Sigmoid colon (tissue), 3 donors: Measurements from ENCODE around the gene ARSJ.
"Not testable (repeated sequence)": the region's sequence is repeated elsewhere in the genome, so short reads cannot be mapped to it uniquely, and the experiment has no call there.

Source experiments
- CTCF ChIP-seq, 4 experiments: fragments of 450-650 bp in 3 of 4; fragments of 200-600 bp in 1 of 4; IDR thresholded peaks; one replicate each; pipeline ENCODE4 v1.5.1; 2016 to 2019; ENCODE audit warnings: antibody characterized with exemption in 4 of 4, mild to moderate bottlenecking in 3 of 4, moderate library complexity in 2 of 4
- POLR2A ChIP-seq, 2 donors: fragments of 450-650 bp; IDR thresholded peaks; one replicate each; pipeline ENCODE4 v1.6.1; 2016; ENCODE audit warnings: antibody characterized with exemption in 2 of 2, mild to moderate bottlenecking in 2 of 2, moderate library complexity in 2 of 2

DNA sequence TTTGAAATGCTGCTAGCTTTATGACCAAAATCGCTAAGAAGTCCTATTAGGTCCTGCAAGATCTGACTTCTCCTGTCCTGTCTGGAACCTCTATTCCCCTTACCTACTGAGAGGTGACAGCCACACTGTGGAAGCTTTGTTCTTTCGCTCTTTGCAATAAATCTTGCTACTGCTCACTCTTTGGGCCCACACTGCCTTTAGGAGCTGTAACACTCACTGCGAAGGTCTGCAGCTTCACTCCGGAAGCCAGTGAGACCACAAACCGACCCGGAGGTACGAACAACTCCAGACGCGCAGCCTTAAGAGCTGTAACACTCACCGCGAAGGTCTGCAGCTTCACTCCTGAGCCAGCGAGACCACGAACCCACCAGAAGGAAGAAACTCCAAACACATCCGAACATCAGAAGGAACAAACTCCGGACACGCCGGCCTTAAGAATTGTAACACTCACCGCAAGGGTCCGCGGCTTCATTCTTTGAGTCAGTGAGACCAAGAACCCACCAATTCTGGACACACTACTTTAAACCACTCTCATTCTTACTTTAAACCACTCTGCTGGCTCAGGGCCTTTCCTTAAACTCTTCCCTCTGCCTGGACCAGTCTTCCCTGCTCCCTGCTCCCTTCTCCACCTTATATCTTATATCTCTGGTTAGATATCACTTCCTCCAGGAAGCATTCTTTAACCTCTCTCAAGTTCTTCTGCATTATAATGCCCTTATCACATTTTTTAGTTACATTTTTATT lies 25.2 kb upstream of the ARSJ start:
- not testable (repeated sequence) for TF ChIP-seq POLR2A, CTCF (IDR thresholded peaks at IDR 0.05)
